HG03520 (cell line): ENCODE results near the gene NCOA3.
"Not testable (repeated sequence)": the region's sequence is repeated elsewhere in the genome, so short reads cannot be mapped to it uniquely, and the experiment has no call there.

Source experiments
- ATAC-seq: cut with Tn5 transposase; IDR thresholded peaks from one replicate; pipeline ENCODE4 v1.9.1; 2021; ENCODE audit warnings: mild to moderate bottlenecking, moderate library complexity; ENCODE audit not compliant: unreplicated experiment

The NCOA3 gene

GRCh38 chr20:47500554-47500953, 1.1 kb upstream of the NCOA3 start:
- ATAC-seq, result no peak

DNA sequence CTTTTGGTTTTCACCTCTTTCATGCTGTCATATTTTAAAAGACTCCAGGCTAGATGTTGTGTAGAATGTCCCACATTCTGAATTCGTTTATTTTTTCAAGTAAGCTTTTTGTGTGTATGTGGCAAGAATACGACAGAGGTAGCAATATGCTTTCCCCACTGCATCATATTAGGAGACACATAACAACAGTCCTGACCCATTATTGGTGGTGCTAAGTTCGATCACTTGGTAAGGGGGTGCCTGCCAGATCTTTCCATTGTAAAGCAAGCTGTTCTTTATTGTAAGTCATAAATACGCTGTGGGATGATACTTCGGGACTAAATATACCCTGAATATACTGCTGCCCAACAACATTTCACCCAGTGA, 588 bp upstream of the NCOA3 start:
- ATAC-seq, result no peak

DNA sequence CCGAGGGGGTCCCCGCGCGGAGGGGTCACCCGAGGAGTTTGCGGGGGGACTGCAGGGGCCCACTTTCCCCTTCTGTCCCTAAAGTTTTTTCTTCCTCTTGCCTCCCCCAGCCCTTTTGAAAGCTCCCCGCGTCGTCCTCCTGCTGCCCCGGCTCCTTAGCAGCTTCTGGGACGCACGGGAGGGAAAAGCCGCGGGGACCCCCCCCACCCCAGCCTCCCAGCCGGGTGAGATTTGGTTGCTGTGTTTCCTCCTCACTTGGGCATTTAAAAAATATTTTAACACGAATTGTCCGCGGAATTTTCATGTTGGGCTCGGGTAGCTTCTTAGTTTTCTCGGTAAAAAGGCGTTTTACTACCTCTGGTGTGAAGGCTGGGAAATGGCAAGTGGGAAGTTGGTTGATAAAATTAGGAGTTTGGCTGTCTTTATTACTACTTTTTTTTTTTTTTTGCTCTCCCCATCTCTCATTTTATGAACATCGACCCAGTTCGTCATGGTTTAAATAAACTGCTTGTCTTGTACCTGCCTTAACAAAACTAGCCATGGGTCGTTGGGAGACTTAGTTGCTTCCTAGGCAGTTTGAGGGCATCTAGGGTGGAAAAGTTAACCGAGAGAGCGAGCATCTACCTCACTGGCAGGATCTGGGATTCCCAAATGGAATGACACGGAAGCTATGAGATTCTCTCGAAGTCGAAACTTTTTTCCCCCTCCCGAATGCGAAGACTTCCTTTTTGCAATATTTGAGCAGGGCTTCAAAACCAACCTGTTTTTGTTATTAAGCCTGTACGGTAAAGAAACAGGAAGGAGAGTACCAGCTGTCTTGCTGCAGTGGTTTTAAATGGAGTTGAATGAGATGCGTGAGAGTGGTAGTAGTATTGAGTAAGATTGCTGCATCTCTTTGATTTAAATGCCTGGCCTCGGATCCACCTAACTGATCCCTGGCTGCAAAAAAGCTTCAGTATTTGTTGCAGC, 868 bp downstream of the NCOA3 start:
- no peak for ATAC-seq

DNA sequence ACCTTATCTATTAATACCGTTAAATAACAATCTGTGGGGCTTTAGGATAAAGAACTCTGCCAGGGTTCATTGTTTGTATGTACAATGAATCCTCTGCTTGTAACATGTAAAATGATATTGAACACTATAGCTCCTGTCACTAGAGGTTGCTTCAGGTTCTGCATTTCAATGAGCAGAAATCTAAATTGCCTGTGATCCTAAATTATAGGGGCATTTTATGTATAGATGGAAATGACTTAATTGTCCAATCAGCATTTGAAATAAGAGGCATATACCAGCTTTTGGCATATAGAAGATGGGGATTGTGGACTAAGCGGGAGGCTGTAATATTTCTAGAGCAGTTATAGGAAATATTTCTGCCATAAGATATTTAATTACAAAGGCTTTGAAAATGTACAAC, 2.0 kb downstream of the NCOA3 start:
- no peak for ATAC-seq

- no peak for ATAC-seq
These were observed 4.6 kb downstream of the NCOA3 start for GRCh38 chr20:47506335-47506734.

- no peak for ATAC-seq
These were observed 5.2 kb downstream of the NCOA3 start for GRCh38 chr20:47506850-47507249.

GRCh38 chr20:47507275-47507981, 5.7 kb downstream of the NCOA3 start:
- ATAC-seq, result not testable (repeated sequence)

DNA sequence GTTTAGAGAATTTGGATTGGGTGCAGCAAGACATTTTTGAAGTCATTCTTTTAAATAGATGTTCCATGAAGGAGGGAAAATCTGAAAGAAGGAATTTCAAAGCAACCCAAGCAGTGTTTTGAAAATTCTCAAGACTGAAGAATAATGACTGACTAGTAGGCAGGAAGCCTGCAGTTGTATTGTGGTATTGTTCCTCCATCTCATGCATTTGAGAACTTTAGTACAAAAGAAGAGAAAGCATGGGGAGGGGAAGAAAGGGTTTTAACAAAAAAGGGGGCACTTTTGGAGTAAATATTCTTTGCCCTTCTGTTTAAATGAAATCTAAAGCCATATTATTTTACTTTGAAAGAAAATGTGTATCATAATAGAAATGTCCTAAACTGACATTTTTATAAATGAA, 6.6 kb downstream of the NCOA3 start:
- ATAC-seq, result no peak

DNA sequence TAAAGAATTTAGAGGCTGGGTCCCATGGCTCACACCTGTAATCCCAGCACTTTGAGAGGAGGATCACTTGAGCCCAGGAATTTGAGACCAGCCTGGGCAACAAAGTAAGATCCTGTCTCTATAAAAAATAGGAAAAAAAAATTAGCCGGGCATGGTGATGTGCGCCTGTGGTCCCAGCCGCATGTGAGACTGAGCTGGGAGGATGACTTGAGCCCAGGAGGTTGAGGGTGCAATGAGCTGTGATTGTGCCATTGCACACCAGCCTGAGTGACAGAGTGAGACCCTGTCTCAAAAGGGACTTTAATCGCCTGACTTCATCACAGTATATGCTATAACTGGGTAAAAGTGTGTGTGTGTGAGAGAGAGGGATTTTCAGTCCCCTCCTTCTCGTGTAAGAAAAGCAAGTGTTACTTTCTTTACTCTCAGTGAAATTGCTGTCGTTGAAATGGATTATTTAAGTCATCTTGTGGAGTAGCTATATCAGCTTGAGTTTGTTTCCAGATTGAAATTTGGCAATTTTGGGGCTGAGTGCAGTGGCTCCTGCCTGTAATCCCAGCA, 7.5 kb downstream of the NCOA3 start:
- ATAC-seq, result no peak

GRCh38 chr20:47509685-47510084, 8.0 kb downstream of the NCOA3 start:
- ATAC-seq, result no peak

DNA sequence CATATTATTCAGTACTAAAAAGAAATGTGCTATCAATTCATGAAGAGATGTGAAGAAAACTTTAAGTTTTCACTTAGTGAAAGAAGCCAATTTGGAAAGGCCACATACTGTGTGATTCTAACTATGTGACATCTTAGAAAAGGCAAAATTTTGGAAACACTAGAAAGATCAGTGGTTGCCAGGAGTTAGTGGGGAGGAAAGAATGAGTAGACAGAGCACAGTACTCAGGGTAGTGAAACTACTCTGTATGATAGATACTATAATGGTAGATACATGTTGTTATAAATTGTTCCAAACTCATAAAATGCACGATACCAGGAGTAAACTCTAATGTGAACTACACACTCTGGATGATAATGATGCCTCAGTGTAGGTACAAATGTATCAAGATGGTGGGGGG, 14.2 kb downstream of the NCOA3 start:
- ATAC-seq, result no peak

- ATAC-seq, result no peak
These were observed 19.5 kb downstream of the NCOA3 start for GRCh38 chr20:47521059-47521808.

DNA sequence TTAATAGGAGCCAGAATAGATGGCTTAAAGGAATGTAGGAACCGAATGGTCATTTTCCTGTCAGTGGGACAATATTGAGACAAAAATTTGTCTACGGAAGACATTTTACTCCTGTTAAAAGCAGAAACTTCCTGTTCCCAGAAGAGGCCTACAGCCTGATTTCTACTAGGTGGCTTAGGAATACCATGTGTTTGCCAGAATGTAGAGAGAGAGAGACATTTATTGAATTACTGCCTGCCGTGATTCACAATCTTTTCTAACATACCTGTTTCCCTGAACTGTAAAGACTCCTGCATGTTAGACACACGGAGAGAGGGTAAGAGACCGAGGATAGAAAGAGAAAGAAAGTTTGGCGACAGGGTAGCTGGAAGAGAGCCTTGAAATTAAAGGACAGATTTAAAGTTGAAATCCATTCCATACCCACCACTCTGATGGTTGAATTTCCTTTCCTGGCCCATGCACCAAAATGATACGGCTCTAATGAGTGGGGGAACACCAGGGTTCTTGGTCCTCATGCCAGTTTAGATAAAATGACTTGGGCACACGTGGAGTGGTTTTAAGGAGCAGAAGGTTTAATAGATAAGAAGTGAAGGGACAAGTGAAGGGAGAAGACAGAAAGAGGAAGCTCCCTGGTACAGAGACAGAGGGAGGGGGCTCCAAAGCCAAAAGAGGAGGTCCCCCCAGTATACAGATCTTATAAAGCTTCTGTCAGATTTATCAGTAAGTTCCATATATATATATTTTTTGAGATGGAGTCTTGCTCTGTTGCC, 22.5 kb downstream of the NCOA3 start:
- no peak for ATAC-seq

DNA sequence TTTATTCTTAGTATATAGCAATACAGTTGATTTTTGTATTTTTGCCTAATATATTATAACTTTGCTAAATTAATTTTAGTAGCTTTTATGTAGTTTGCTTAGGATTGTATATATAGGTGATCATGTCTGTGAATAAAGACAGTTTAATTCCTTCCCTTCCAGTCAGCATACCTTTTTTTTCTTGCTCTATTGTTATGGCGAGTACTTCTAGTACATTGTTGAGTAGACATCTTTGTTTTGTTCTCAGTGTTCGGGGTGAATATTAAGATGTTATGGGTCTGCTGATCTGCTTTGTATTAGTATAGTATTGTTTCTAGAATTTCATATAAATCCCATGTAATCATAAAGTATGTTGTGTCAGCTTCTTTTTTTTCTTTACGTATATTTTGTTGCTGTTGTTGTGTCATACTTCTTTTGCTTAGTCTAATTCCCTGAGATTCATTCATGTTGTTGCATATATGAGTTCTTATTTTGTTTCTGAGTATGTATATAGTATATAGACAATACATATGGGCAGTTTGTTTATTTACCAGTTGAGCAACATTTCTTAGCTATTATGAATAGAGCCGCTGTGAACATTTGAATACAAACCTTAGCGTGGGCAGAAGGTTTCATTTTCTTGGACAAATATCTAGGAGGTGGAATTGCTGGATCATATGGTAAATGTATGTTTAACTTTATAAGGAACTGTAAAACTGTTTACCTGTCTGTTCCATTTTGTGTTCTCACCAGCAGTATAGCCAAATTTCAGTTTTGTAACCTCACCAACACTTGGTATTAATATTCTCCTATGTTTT, 25.5 kb downstream of the NCOA3 start:
- ATAC-seq, result no peak

- ATAC-seq, result no peak
These were observed 28.2 kb downstream of the NCOA3 start for GRCh38 chr20:47529840-47530239.

DNA sequence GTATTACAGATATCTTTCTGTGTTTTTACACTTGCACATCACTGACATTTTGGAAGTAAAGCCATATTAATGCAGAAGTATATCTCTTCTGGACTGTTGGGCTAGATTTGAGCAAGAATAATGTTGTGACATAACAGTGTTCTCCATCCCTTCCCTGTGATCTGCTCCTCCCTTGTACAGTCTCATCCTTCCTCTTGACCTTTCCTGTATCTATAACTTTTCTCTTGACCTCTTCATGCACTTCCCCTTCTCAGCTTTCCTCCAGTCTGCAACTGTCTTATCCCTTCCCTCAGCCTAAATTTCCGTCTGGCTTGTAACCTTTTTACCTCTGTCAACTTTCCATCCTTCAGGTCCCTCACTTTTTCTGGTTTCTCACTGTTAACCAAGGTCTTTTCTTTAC, 29.8 kb downstream of the NCOA3 start:
- no peak for ATAC-seq

DNA sequence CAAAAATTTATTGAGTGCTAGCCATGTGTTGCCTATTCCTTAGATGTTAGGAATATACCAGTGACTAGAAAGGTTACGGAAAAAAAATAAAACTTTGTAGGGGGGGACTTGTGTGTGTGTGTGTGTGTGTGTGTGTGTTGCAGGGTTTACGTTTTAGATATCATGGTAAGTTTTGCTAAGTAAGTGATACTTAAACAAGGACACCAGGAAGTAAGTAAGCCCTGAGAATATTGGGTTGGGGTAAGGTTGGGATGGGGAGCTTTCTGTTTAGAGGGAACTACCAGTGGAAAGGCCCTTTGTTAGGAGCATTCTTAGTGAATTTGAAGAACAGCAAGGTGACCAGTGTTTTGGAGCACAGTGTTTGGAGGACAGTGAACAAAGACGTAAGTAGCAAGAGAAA, 30.3 kb downstream of the NCOA3 start:
- no peak for ATAC-seq

GRCh38 chr20:47533518-47534062, 31.9 kb downstream of the NCOA3 start:
- no peak for ATAC-seq

GRCh38 chr20:47534405-47534804, 32.7 kb downstream of the NCOA3 start:
- no peak for ATAC-seq
